GM21526 (cell line): Measurements from ENCODE around the gene GNAS.

Source experiments
- ATAC-seq: cut with Tn5 transposase; IDR thresholded peaks from one replicate; pipeline ENCODE4 v1.9.1; 2021; ENCODE audit warnings: moderate library complexity; ENCODE audit not compliant: unreplicated experiment, low FRiP score

Gene GNAS

DNA sequence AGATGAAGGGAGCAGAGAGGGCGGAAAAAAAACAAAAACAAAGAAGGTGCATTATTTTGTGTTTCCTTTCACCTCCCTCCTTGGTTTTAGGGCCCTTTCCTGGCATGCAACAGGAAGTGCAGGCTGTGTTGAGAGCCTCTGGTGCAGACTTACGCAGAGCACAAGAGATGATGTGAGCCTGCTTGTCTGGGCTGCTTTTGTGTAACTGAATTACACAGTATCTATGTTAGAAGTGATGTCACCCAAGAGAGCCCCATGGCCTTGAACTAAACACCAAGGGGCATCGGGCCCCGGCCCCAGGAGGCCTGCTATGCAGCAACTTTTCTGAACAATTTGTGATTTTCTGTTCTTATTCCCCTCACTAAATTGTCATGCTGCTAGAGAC is 25.5 kb downstream of the GNAS start:
- ATAC-seq = no peak

DNA sequence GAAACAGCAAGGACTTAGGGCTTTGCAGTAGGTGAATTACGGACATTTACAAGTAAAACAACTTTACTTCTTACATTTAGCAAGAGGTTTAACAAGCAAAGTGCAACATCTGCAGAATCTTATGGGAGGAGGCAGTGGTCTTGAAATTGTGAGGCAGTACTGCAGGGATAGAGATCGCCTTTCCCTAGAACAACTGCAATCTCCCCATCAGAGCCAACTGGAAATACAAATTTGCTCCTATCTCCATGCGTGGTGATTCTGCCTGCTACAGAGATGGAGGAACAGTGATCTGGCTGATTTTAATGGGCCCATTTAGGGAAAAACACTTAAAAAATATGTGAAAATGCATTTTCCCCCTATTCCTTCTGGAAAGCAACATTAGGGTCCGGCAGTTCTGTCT is 25.9 kb downstream of the GNAS start:
- no peak for ATAC-seq

DNA sequence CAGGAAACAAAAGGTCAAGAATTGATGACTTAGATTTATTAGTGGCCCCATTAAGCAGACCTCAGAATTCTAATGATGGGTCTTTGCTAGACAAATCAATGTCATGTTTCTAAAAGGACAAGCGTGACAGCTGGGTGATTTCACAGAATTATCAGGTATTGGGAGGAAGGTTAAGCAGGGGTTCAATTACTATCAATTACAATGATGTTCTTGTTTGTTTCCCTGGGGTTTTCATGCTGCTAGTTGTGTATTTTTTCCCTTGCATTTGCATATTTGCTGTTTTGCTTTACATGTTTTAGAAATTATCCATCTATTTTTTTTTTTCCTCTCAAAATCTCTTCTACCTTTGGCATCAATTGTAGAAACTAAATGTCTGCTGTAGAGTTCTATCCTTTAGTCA is 27.9 kb downstream of the GNAS start:
- no peak for ATAC-seq

DNA sequence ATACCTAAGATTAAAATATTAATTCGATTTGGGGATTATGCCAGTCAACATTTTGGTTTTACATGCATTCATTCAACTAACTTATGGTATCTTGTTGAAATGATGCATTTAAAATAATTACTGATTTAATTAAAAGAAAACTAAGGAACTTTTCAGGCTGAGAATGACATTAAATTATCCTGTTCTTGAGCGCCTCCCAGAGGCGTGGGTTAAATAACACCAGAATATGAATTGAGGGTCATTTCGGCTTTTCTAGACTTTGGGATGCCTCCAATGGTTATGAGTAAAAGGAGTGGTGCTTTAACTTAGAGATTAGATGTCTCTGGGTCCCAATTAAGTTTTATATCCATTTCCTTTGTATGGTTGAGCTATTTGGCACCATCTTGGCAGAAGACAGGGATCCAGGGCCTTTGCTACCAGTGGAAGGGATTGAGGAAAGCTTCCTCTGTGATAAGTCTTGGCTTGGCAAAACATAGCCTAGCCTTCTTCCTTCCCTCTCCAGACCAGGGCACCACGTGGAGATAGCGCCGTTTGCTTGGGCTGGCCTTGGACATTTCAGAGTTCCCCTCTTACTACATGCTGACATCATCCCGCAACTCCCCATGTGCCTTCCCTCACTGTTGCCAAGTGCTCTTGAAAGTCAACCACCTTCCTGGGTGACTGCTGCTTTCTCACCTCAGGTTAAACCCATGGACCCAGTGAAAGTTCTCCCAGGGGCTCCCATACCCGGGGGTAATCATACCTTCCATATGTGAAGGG is 28.7 kb downstream of the GNAS start:
- ATAC-seq = no peak

DNA sequence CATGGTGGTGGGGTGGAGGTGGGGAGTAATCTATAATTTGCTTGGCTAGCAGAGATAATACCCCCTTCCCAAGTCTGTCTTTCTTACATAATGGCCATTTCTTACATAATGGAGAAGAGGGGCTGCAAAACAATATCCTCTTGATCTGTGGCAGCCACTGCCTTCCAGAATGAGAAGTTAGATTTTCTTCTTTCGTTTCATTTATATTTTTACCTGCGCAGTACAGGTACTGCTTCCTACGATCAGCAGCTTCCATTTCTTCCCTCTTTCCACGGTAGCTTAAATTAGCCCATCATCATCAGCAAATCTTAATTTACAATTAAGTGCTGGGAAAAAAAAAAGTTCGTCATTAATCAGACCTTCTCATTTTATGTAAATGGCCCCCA is 30.2 kb downstream of the GNAS start:
- ATAC-seq = no peak

DNA sequence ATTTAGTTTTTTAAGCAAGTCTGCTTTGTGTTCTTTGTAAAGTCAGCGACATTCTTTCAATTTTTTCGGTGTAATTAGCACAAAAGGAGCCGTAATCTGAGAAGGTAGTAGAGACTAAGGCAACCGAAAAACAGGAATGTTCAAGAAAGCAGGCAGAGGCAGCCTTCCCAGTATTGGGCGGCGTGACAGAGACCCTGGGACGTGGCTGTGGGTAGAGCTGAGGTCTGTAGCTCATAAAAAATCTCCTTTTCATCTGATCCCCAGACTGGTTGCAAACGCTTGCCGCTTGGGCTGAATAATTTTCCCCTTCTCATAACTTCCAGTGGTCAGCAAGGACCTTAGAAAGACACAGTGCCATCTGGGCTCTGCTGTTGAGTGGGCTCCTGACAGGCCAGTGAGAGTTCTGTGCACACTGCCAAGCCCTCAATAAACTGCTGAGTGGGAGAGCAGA is 30.8 kb downstream of the GNAS start:
- ATAC-seq = no peak

DNA sequence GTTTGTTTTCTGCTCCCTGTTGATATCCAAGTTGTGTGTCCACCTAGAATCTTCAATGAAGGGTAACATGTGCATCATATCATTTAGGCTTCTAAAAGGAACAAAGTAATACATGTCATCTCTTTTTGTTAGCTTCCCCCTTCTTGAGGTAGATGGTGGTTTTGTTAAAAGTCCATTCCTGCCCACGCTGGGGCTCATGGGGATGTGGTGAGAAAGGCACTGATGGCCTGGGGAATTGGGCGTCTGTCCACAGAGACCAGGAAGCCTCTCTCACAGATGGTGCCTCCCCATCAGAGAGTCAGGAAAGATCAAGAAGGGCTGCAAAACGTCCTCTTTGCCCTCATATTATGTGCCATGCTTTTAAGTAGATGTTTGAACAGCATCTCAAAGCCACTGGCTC is 32.5 kb downstream of the GNAS start:
- no peak for ATAC-seq

DNA sequence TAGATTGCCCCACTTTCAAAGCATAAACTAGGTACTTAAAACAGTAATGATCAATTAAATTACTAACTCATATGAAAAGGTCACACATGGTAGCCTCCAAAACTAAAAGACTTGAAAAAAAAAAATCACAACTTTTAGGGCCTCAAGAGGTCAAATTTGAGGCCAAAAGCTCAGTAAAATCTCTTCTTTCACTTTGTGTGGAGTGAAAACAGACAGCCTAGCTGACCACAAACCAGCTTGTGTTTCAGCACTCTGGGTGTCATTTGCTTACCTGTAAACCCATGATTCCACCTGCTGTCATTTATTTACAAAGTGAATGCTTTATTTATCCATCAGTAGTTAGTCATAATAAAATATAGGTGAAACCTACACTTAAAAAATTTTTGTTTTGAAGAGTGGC is 34.0 kb downstream of the GNAS start:
- no peak for ATAC-seq

DNA sequence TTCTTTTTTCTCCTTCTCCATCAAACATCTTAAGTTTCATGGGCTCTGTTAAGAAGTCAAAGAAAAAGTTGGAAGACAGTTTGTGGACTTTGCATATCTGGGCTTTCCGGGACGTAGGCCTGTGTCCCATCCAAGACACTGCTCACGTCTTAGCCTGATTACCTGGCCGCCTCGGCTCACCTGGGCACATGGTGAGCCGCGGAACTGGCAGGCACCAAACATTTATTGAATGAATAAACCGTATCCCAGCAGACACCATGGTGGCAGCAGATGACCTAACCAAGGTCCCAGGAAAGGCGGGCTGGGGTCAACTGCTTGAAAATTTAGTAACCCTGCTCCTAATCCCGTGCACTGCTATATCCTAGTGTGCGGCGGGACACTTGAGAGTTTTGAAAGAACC is 35.6 kb downstream of the GNAS start:
- ATAC-seq = no peak

DNA sequence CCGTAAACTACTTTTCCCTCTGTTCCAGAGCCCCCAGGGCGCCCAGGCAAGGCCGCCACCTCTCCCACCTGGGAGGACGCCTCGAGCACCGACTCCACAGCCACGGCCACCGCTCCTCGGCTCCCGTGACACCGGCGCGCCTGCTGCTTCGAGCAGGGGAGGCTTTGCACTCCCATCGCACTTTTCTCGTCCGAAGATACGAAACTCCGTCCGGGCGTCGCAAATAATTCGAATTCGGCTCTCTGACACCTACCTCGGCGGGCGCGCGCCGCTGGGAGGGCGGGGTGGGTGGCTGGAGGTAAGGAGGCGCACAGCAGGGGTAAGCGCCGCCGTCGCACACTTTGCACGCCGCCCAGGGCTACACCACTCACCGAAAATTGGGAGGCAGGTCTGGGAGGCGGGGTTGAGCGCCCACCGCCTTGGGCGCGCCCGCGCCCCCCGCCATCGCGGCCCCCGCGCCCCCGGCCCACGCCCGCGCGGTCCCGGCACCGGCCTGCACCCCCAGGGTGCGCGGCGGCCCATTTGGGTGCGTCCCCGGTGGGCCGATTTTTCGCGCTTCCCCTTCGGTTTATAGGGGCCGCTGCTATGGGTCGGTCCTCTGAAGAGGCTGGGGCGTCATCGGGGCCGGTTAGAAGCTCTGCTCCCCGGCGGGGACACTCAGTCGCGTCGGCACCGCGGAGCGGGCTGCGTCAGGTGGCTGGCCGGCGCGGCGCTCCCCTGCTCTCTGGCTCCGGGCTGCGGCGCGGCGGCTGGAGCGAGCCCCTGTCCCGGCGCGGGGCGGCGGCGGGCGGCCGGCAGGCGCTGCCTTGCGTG is 36.2 kb downstream of the GNAS start:
- peak; percentile 42 for ATAC-seq

DNA sequence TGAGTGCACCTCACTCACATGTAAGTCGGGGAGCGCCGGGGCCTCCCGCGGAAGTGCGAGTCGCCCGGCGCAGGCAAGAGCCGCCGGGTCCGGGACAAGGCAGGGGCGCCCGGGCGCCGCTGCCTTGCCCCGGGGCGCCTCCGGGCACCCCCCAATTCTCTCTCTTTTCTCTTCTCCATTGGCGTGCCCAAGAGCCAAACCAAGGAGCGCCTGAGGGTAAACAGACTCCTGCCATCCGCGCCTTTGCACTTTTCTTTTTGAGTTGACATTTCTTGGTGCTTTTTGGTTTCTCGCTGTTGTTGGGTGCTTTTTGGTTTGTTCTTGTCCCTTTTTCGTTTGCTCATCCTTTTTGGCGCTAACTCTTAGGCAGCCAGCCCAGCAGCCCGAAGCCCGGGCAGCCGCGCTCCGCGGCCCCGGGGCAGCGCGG is 36.8 kb downstream of the GNAS start:
- ATAC-seq = no peak

DNA sequence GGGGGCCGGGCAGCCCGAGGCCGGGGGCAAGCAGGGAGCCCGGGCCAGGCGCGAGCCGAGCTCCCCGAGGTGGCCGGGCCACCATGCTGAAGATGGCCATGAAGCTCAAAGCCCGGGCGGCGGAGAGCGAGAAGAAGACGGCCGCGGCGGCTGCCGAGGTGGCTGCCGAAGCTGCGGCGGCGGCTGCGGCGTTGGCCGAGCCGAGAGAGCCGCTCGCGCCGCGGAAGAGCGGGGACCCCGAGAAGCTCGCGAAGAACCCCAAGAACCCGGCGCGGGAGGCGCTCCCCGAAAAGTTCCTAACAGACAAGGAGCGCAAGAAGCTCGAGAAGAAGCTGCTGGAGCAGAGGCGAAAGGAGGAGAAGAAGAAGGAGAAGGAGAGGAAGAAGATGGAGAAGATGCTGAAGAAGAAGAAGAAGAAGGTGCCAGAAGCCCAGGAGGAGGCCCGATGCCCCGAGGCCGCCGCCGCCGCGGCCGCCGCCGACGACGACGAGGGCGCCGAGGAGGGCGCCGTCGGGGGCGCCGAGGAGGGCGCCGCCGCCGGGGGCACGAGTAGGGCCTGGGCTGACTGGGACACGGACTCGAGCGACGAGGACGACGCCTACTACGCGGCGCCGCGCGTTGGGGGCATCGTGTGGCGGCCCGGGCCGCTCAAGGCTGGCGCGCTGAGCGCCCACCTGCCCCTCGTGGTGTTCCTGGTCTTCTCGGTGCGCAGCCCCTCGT is 37.4 kb downstream of the GNAS start:
- no peak for ATAC-seq

DNA sequence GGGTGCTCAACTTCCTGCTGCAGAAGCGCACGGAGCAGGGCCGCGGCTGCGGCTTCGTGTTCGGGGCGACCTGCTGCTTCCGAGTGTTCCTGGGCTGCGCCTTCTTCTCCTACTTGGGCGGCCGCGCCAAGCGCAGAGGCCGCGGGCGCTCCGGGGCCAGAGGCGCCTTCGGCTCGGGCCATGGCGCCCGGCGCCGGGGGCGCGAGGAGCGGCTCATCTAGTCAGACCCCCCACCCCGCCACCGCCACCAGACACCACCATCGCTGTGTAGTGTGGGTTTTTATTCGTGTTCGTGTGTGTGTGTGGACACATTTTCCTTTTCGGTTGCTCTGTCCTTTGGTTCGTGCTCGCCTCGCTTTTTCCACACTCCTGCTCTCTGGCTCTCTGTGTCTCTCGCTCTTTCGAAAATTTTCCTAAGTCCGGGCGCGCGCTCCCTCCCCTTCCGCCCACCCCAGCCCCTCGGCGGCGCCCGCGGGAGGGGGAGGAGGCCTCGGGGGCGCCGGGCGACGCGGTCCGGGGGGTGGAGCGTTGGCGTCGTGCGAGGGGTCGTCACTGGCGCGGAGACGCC is 38.1 kb downstream of the GNAS start:
- ATAC-seq = no peak

DNA sequence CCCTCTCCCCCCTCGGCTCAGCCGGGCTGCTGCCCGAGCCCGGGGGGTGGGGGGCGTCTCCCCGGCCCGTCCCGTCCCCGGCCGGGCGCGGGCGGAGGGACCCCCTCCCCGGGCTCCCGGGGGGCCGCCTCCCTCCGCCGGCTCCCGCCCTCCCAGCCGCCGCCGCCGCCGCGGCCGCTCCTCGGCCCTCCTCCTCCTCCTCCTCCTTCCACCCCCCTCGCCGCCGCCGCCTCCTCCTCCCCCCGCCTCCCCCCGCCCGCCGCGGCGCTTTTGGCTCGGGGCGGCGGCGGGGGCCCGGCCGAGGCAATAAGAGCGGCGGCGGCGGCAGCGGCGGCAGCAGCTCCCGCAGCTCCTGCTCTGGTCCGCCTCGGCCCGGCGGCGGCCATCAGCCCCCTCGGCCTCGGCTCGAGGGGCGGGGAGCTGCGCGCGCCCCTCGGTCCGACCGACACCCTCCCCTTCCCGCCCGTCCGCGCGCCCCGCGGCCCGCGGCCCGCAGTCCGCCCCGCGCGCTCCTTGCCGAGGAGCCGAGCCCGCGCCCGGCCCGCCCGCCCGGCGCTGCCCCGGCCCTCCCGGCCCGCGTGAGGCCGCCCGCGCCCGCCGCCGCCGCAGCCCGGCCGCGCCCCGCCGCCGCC is 38.7 kb downstream of the GNAS start:
- no peak for ATAC-seq

DNA sequence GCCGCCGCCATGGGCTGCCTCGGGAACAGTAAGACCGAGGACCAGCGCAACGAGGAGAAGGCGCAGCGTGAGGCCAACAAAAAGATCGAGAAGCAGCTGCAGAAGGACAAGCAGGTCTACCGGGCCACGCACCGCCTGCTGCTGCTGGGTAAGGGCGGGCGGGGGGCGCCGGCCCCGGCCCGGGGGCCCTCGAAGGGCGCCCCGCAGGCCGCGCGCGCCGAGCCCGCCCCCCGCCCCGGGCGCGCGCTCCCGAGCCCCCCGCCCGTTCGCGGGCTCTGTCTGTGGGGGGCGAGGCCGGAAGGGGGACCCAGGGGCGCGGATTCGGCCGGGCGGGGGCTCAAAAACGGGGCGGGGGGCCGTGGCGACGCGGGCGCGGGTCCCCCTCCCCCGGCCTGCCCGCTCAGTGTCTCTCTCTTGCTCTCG is 39.2 kb downstream of the GNAS start:
- no peak for ATAC-seq

DNA sequence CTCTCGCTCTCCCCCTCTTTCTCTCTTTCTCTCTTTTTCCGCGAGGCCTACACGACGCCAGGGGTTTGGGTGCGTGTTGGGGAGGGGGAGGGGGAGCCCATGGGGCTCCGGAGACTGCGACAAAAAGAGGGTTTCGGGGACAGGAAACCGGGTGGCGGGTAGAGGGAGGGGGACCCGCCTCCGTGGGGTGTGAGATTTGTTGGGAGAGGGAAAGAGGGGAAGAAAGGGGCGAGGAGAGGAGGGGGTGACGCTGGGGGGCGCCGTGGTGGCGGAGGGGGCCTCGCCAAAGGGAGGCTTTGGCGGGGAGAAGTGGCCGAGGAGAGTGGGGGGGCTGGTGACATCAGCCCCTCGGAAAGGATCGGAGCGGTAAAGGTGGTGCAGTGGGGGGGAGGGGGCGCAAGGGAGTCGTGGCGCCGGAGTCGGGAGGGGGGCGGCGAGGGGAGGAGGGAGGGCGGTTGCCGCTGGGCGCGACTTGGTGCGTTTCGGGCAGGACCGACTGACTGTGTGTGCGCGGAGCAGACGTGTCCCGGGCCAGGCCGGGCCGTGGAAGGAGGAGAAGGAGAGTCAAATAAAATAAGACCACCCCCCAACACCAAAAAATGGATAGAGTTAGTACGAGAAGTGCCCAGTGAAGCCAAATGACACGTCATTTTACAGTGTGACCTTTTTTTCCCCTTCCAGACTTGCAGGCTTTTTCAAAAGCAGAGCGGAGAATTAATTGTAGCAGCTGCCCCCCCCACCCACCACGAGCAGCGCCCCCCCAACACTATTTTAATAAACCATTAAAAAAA is 39.8 kb downstream of the GNAS start:
- ATAC-seq = no peak

DNA sequence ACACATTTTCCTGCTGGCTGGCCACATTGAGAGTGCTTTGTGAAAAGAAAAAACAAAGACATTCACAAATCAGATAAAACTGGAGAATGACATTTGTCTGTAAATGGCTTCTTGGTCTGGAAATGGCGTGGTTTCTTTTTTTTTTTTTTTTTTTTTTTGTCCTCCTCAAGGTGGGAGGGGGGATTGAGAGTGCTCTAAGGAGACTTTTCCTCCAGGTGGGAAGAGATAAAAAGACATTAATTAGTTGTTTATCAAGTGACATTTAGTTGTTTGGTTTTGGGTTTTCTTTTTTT is 40.4 kb downstream of the GNAS start:
- no peak for ATAC-seq

DNA sequence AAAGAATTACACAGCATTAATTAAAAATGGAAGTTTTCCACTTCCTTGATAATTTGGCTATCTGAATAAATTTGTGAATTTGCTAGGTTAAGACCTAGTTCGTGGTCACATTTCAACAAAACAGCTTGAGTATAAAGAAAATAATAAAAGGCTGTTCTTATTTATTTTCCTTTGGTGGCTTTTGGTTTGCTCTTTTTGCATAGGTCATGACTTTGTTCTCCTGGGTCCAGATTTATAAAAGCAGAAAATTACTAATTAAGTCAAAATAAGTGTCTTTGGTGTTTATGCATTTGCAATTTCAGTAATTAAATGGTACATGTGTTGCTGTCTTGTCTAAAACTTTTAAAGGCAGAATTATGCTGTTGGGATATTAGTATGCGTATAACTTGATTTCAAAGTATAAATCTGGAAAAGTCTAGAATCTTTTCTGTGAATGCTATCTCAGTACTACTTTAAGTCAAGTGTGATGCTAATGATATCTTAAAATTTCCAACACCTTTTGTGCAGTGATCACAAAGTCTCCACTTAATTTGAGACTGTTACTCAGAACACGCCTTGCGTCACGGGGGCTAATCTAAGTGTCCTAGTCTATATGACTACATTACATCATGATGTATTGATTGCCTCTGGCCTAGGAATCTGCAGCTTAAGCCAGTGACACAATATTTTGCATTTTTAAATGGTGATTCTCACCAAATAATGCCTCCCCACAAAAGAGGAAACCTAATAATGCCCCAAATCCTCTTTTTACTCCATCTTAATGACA is 41.0 kb downstream of the GNAS start:
- ATAC-seq = no peak
